Left lobe of liver (tissue), 2 donors: ENCODE measurements around the gene PFKFB3. TPM values are rescaled to one million over a fixed set of nuclear protein-coding genes. Genes with fewer than 3 reads are reported as not detected.
"Not testable (repeated sequence)": the region's sequence is repeated elsewhere in the genome, so short reads cannot be mapped to it uniquely, and the experiment has no call there.

ENCODE experiments used
- ATAC-seq: fragments of 200-7000 bp; cut with Tn5 transposase; one replicate; pipeline ENCODE4 v1.9.1; 2020; ENCODE audit warnings: mild to moderate bottlenecking, moderate library complexity
- DNase-seq: peaks from one replicate; pipeline ENCODE4 v3.0.0-alpha.2; 2020; ENCODE audit warnings: low spot score
- total RNA-seq: library from RNA; stranded (reverse); gene quantifications from one replicate; pipeline ENCODE4 v1.2.1, GENCODE V29; 2021
- donor health status: DM: no; HTN: no; CAD: no; lungs with moderate emphysema.
- donor health status: DM: no; HTN: yes; CAD: no.

The PFKFB3 gene
- total RNA-seq = 39.2 TPM

- DNase-seq (peak; percentile 96), ATAC-seq (peak; percentile 78)
These were observed at the start of gene PFKFB3 for GRCh38 chr10:6202684-6203330. Gene PFKFB3, plus strand, starts transcription at chr10:6202932. Its CDS starts 329 bp downstream, at chr10:6203261.

- DNase-seq = no peak
- no peak for ATAC-seq
These were observed 48.9 kb upstream of the PFKFB3 start for GRCh38 chr10:6153845-6154244.

DNA sequence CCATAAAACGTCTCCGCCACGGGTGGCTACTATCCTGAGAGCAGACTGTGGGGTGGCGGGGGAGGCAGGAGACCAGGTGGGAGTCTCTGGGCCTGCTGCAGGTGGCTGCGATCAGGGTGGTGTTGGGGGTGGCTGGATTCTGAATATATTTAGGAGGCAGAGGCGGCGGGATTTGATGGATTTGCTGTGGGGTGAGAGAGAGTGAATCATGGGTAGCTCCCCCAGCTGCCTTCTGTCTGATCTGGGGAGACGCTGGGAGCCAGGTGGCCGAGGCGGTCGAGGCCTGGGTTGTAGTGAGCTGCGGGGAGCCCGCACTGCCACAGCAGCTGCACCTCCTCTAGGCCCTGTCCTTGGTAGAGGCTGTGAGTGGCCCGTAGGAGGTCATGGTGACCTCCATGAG, 48.2 kb upstream of the PFKFB3 start:
- DNase-seq (no peak), ATAC-seq (no peak)

- DNase-seq (no peak), ATAC-seq (no peak)
These were observed 44.5 kb upstream of the PFKFB3 start for GRCh38 chr10:6158276-6158675.

GRCh38 chr10:6161921-6162320, 40.8 kb upstream of the PFKFB3 start:
- no peak for ATAC-seq

GRCh38 chr10:6162589-6163356, 40.0 kb upstream of the PFKFB3 start:
- DNase-seq = no peak

More at GRCh38 chr10:6161921-6162320, 40.8 kb upstream of the PFKFB3 start:
- no peak for DNase-seq

GRCh38 chr10:6163364-6164270, 39.1 kb upstream of the PFKFB3 start:
- ATAC-seq (peak; percentile 98), DNase-seq (peak; percentile 92)

More at GRCh38 chr10:6162589-6163356, 40.0 kb upstream of the PFKFB3 start:
- ATAC-seq = no peak

- no peak for DNase-seq
- no peak for ATAC-seq
These were observed 38.2 kb upstream of the PFKFB3 start for GRCh38 chr10:6164271-6165095.

DNA sequence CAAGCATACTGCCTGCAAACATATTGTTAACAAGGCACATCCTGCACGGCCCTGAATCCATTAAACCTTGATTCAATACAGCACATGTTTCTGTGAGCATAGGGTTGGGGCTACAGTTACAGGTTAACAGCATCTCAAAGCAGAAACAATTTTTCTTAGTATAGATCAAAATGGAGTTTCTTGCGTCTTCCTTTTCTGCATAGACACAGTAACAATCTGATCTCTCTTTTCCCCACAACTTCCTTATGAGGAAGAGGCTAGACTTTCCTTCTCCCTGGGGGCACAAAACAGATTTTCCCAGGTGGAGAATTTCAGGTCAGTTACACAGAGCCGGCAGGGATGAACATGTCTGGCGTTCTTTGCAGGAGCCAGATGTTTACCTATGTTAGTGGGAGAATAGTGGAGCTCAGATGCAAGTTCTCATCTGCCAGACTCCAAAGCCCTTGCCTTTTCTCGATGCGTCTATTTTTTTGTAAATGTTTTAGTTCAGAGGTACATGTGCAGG, 37.5 kb upstream of the PFKFB3 start:
- ATAC-seq = no peak

GRCh38 chr10:6165933-6166332, 36.8 kb upstream of the PFKFB3 start:
- ATAC-seq, DNase-seq: not testable (repeated sequence)

More for the DNA sequence above, 37.5 kb upstream of the PFKFB3 start:
- DNase-seq = no peak

- ATAC-seq = no peak
These were observed 35.3 kb upstream of the PFKFB3 start for GRCh38 chr10:6167456-6167855.

DNA sequence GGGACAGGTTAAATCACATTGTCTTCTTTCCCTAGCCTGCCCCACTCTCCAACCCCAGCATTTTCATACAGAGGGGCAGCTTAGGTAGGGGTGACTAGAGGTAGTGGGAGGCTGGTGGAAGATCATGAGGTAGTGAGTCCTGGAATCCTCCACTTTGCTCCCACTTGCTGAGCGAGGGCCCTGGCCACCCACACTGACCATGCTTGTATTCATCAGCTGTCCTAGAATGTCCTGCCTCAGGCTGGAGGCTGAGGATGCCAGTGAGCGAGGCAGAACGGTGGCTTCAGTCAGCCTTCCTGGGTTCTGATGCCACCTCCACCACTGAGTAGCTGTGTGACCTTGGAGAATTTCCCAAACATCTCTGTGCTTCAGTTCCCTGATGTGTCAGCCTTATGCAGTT, 34.6 kb upstream of the PFKFB3 start:
- ATAC-seq (no peak), DNase-seq (no peak)

More at GRCh38 chr10:6167456-6167855, 35.3 kb upstream of the PFKFB3 start:
- no peak for DNase-seq

GRCh38 chr10:6170638-6171037, 32.1 kb upstream of the PFKFB3 start:
- ATAC-seq = no peak
- DNase-seq = no peak

- ATAC-seq (no peak), DNase-seq (no peak)
These were observed 30.6 kb upstream of the PFKFB3 start for GRCh38 chr10:6171881-6172695.

GRCh38 chr10:6173203-6173602, 29.5 kb upstream of the PFKFB3 start:
- ATAC-seq (no peak), DNase-seq (no peak)

DNA sequence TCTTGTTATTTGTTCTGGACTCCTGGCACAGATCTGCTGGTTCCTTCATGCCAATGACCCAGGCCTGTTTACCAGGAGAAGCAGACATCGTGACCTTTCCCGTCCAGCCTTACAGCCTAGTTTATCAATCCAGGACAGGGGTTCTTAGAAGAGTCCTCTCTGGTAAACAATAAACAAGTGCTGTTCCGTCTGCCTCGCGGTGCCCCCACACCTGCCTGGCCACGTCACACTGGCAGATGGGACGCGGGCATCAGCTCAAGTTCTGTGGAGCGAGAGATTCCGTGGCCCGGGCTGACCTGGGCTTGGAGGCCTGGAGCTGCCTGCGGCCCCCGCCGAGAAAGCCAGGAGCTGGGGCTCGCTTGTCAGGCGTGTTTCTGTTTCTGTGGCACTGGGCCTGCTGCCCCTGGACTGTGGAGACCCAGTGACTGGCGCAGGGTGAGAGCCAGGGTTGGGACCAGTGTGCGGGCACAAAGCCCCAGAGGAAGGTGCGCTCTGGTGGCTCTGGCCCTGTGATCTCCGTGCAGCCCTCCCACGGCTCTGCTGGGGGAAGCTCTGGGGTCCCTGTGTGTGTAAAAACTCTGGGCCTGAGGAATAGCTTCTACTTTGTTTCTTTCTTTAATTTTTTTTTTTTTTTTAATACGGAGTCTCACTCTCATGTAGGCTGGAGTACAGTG, 28.4 kb upstream of the PFKFB3 start:
- peak; percentile 89 for ATAC-seq
- DNase-seq = peak; percentile 76

GRCh38 chr10:6175329-6176055, 27.2 kb upstream of the PFKFB3 start:
- ATAC-seq = no peak
- DNase-seq = no peak

GRCh38 chr10:6176691-6177231, 26.0 kb upstream of the PFKFB3 start:
- ATAC-seq (peak; percentile 6), DNase-seq (no peak)
